Measurements from ENCODE around the gene MUC4. TPM values are rescaled to one million over a fixed set of nuclear protein-coding genes. Genes with fewer than 3 reads are reported as not detected.
"Not testable (repeated sequence)": the region's sequence is repeated elsewhere in the genome, so short reads cannot be mapped to it uniquely, and the experiment has no call there.

MUC4 gene
- total and polyA plus RNA-seq, 12 donors, result 0.03 to 0.17 (median 0.09) TPM; not detected in 6

GRCh38 chr3:195711813-195712534, 99.8 kb downstream of the MUC4 start:
- intact Hi-C loops (cut with DNase I), result no loop called here
- no peak for DNase-seq
- Histone ChIP-seq H3K27ac (no peak overlapping the region), H3K4me3 (no peak overlapping the region), H3K27me3 (no peaks in the 10 kb centered on the region), H3K36me3 (replicated peaks in 1 of 2) (peaks cover 0 to 22% of the 10 kb centered on the region in 2 donors), H3K4me1 (replicated peaks in 1 of 2) (no peaks in the 10 kb centered on the region), H3K9me3 (replicated peaks in 1 of 3) (no peaks in the 10 kb centered on the region)
- TF ChIP-seq POLR2A (IDR thresholded peaks at IDR 0.05), result no peak
- no peak for TF ChIP-seq CTCF (IDR thresholded peaks at IDR 0.05)
- WGBS, 4 donors, result 81 to 96% (median 89%) methylated on average over 10 to 12 of the region's 12 CpGs

GRCh38 chr3:195711091-195711812, 100.5 kb downstream of the MUC4 start:
- H3K4me1 ChIP-seq (replicated peaks in 1 of 2); intact Hi-C loops (cut with DNase I); H3K27me3 ChIP-seq; H3K9me3 ChIP-seq (replicated peaks in 1 of 3); H3K27ac ChIP-seq; DNase-seq; H3K4me3 ChIP-seq: not testable (repeated sequence)
- peaks cover 0 to 22% of the 10 kb centered on the region in 2 donors for H3K36me3 ChIP-seq (replicated peaks in 1 of 2)
- 50 to 100% (median 71%) methylated on average over 1 to 2 of the region's 2 CpGs for WGBS, 4 donors

- DNase-seq; intact Hi-C loops (cut with DNase I); H3K27me3 ChIP-seq; H3K27ac ChIP-seq; H3K4me3 ChIP-seq; H3K4me1 ChIP-seq (replicated peaks in 1 of 2); H3K9me3 ChIP-seq (replicated peaks in 1 of 3): not testable (repeated sequence)
- 57 to 86% (median 62%) methylated on average over 6 of the region's 6 CpGs for WGBS, 4 donors
- H3K36me3 ChIP-seq (replicated peaks in 1 of 2), result peaks cover 0 to 22% of the 10 kb centered on the region in 2 donors
Measured at GRCh38 chr3:195710126-195710905, 101.4 kb downstream of the MUC4 start.

- no peak for DNase-seq
- TF ChIP-seq CTCF (IDR thresholded peaks at IDR 0.05) (no peak), POLR2A (IDR thresholded peaks at IDR 0.05) (no peak)
- WGBS, 4 donors, result 92 to 98% (median 97%) methylated on average over 6 of the region's 6 CpGs
Measured at GRCh38 chr3:195709676-195710085, 102.0 kb downstream of the MUC4 start.

More at GRCh38 chr3:195709676-195710085, 102.0 kb downstream of the MUC4 start:
- Histone ChIP-seq H3K4me1 (replicated peaks in 1 of 2) (no peaks in the 10 kb centered on the region), H3K27ac (no peak overlapping the region), H3K36me3 (replicated peaks in 1 of 2) (peaks cover 0 to 17% of the 10 kb centered on the region in 2 donors), H3K27me3 (no peaks in the 10 kb centered on the region), H3K9me3 (replicated peaks in 1 of 3) (no peaks in the 10 kb centered on the region), H3K4me3 (no peak overlapping the region)
- intact Hi-C loops (cut with DNase I), result no loop called here
